H1 (cell line): ENCODE measurements around the gene DOCK9. TPM values are rescaled to one million over a fixed set of nuclear protein-coding genes. Genes with fewer than 3 reads are reported as not detected.

Experiments
- CTCF ChIA-PET: fragments of 300-600 bp; sonication (Branson Sonifier 250); formaldehyde crosslinking; loops from one replicate; lab custom pipeline; 2021; ENCODE audit not compliant: partially characterized antibody; lab: Charles Lee
- POLR2A ChIA-PET: fragments of 300-600 bp; sonication (Branson Sonifier 250); formaldehyde crosslinking; loops from one replicate; lab custom pipeline; 2021; ENCODE audit warnings: inconsistent platforms; ENCODE audit not compliant: partially characterized antibody; lab: Charles Lee
- DNase-seq, 2 experiments: peaks; one replicate each; pipeline versions ENCODE4 v3.0.0 to v3.0.0-alpha.2; 2010 to 2022; ENCODE audit warnings: low spot score in 2 of 2, low read depth in 1 of 2, mixed read lengths in 1 of 2
- FAIRE-seq: peaks from 2 replicates; lab custom pipeline; 2011; peaks lifted over from hg19 to GRCh38; lab: Jason Lieb, UNC
- H2AFZ ChIP-seq: 2 replicates; pipeline ENCODE4 v1.8.1; 2012; ENCODE audit warnings: low read length, inconsistent platforms
- H2AK5ac ChIP-seq: 2 replicates; pipeline ENCODE4 v1.6.1; 2013; ENCODE audit warnings: low read depth, low read length
- H2BK120ac ChIP-seq: replicated peaks from 2 replicates; pipeline ENCODE3; 2013; ENCODE audit warnings: low read depth, low read length, inconsistent platforms
- H2BK12ac ChIP-seq: 2 replicates; pipeline ENCODE4 v1.6.1; 2013; ENCODE audit warnings: low read depth, low read length
- H2BK15ac ChIP-seq: 2 replicates; pipeline ENCODE4 v1.6.1; 2013; ENCODE audit warnings: low read length
- H2BK20ac ChIP-seq: 2 replicates; pipeline ENCODE4 v1.6.1; 2013; ENCODE audit warnings: low read length
- H2BK5ac ChIP-seq: 2 replicates; pipeline ENCODE4 v1.6.1; 2013; ENCODE audit warnings: low read depth, low read length
- H3K14ac ChIP-seq: 2 replicates; pipeline ENCODE4 v1.6.1; 2013; ENCODE audit warnings: inconsistent platforms; ENCODE audit not compliant: insufficient read length
- H3K18ac ChIP-seq: 2 replicates; pipeline ENCODE4 v1.6.1; 2013; ENCODE audit warnings: low read length; ENCODE audit errors: extremely low read depth
- H3K23ac ChIP-seq: 2 replicates; pipeline ENCODE4 v1.6.1; 2013; ENCODE audit warnings: inconsistent platforms; ENCODE audit not compliant: insufficient read length
- H3K23me2 ChIP-seq: 2 replicates; pipeline ENCODE4 v1.6.1; 2013; ENCODE audit warnings: low read depth, low read length
- H3K27ac ChIP-seq: 2 replicates; pipeline ENCODE4 v1.6.1; 2011; ENCODE audit warnings: low read depth, low read length, inconsistent platforms
- H3K27me3 ChIP-seq, 4 experiments: replicated peaks in 1 of 4; 1 replicate in 1 of 4; 2 replicates in 3 of 4; pipeline versions ENCODE4 v1.6.1 to v1.8.1; 2011 to 2013; ENCODE audit warnings: low read length in 3 of 4, mild to moderate bottlenecking in 3 of 4, inconsistent platforms in 2 of 4, mixed read lengths in 2 of 4, moderate library complexity in 1 of 4; ENCODE audit not compliant: control insufficient read depth in 3 of 4, insufficient read depth in 3 of 4; ENCODE audit errors: extremely low read depth in 1 of 4
- H3K36me3 ChIP-seq, 4 experiments: 2 replicates each; pipeline versions ENCODE4 v1.6.1 to v1.8.1; 2011 to 2013; ENCODE audit warnings: mild to moderate bottlenecking in 4 of 4, low read length in 3 of 4, moderate library complexity in 2 of 4, control low read depth in 1 of 4, inconsistent platforms in 1 of 4; ENCODE audit not compliant: insufficient read depth in 4 of 4, control insufficient read depth in 2 of 4
- H3K4ac ChIP-seq: replicated peaks from 2 replicates; pipeline ENCODE3; 2013; ENCODE audit warnings: low read length, low read depth, mixed read lengths, inconsistent platforms; ENCODE audit not compliant: insufficient read length
- H3K4me1 ChIP-seq, 4 experiments: replicated peaks in 1 of 4; 1 replicate in 1 of 4; 2 replicates in 3 of 4; pipeline versions ENCODE4 v1.6.1 to v1.8.1; 2011 to 2013; ENCODE audit warnings: low read length in 3 of 4, inconsistent platforms in 2 of 4, mixed read lengths in 1 of 4; ENCODE audit not compliant: insufficient read depth in 4 of 4, control insufficient read depth in 3 of 4
- H3K4me2 ChIP-seq, 2 experiments: 2 replicates each; pipeline versions ENCODE4 v1.6.1 to v1.8.1; 2011 to 2013; ENCODE audit warnings: low read depth in 2 of 2, low read length in 2 of 2, control low read depth in 1 of 2, inconsistent platforms in 1 of 2, mild to moderate bottlenecking in 1 of 2; ENCODE audit not compliant: insufficient read depth in 1 of 2
- H3K4me3 ChIP-seq, 4 experiments: fragments of 200-600, 300-600 bp in 1 of 4; sonication (generic), shearing (Covaris generic), sonication (Bioruptor Twin) in 1 of 4; 2 replicates each; pipeline versions ENCODE4 v1.5.1 to v1.8.1; 2011 to 2016; ENCODE audit warnings: low read length in 4 of 4, low read depth in 3 of 4, control low read depth in 2 of 4, inconsistent platforms in 2 of 4, mild to moderate bottlenecking in 2 of 4, mixed read lengths in 1 of 4, moderate library complexity in 1 of 4; ENCODE audit not compliant: insufficient read depth in 2 of 4; ENCODE audit errors: extremely low read depth in 1 of 4
- H3K56ac ChIP-seq: replicated peaks from 2 replicates; pipeline ENCODE3; 2013; ENCODE audit warnings: low read depth, mild to moderate bottlenecking, mixed read lengths, low read length, inconsistent platforms; ENCODE audit not compliant: insufficient read length
- H3K79me1 ChIP-seq: 2 replicates; pipeline ENCODE4 v1.6.1; 2013; ENCODE audit warnings: low read depth, low read length, control low read depth
- H3K79me2 ChIP-seq, 2 experiments: 2 replicates each; pipeline versions ENCODE4 v1.6.1 to v1.8.1; 2012 to 2013; ENCODE audit warnings: low read length in 2 of 2, mild to moderate bottlenecking in 2 of 2, inconsistent platforms in 1 of 2; ENCODE audit not compliant: insufficient read depth in 2 of 2, control insufficient read depth in 1 of 2
- H3K9ac ChIP-seq, 4 experiments: replicated peaks in 1 of 4; 1 replicate in 1 of 4; 2 replicates in 3 of 4; pipeline versions ENCODE4 v1.6.1 to v1.8.1; 2011 to 2013; ENCODE audit warnings: low read depth in 3 of 4, low read length in 3 of 4, control low read depth in 2 of 4, mild to moderate bottlenecking in 2 of 4, moderate library complexity in 2 of 4, inconsistent platforms in 1 of 4; ENCODE audit errors: extremely low read depth in 1 of 4
- H3K9me3 ChIP-seq, 2 experiments: 2 replicates each; pipeline versions ENCODE4 v1.6.1 to v1.8.1; 2012 to 2013; ENCODE audit warnings: mild to moderate bottlenecking in 2 of 2, moderate library complexity in 2 of 2, control low read depth in 1 of 2, inconsistent platforms in 1 of 2, low read depth in 1 of 2, low read length in 1 of 2, mixed read lengths in 1 of 2; ENCODE audit not compliant: insufficient read depth in 2 of 2
- H4K20me1 ChIP-seq, 2 experiments: replicated peaks in 1 of 2; 2 replicates each; pipeline versions ENCODE3 to v1.8.1; 2011 to 2013; ENCODE audit warnings: inconsistent platforms in 2 of 2, low read length in 2 of 2, mild to moderate bottlenecking in 1 of 2; ENCODE audit not compliant: insufficient read depth in 2 of 2, control insufficient read depth in 1 of 2
- H4K5ac ChIP-seq: 2 replicates; pipeline ENCODE4 v1.6.1; 2013; ENCODE audit warnings: low read length, low read depth, mixed read lengths, inconsistent platforms; ENCODE audit not compliant: insufficient read length
- H4K8ac ChIP-seq: 2 replicates; pipeline ENCODE4 v1.8.0; 2013; ENCODE audit warnings: mild to moderate bottlenecking, moderate library complexity, low read length, inconsistent platforms; ENCODE audit not compliant: insufficient read depth; ENCODE audit errors: extremely low read depth
- H4K91ac ChIP-seq: replicated peaks from 2 replicates; pipeline ENCODE3; 2013; ENCODE audit warnings: low read length, mixed read lengths, inconsistent platforms; ENCODE audit not compliant: insufficient read length
- BACH1 ChIP-seq: IDR thresholded peaks from 2 replicates; pipeline ENCODE4 v1.6.1; 2012; ENCODE audit warnings: low read length, improper control_type of control experiment
- KDM4A ChIP-seq: IDR thresholded peaks from one replicate; pipeline ENCODE4 v1.7.1; 2012; ENCODE audit warnings: low read depth, mild to moderate bottlenecking, moderate library complexity, low read length, inconsistent platforms; ENCODE audit not compliant: severe bottlenecking
- RAD21 ChIP-seq, 2 experiments: IDR thresholded peaks in 1 of 2; conservative IDR thresholded peaks in 1 of 2; 2 replicates each; pipeline ENCODE4 v1.6.1; 2011; ENCODE audit warnings: low read depth in 2 of 2, low read length in 2 of 2, improper control_type of control experiment in 1 of 2, inconsistent platforms in 1 of 2, mild to moderate bottlenecking in 1 of 2, moderate library complexity in 1 of 2
- WGBS, 2 experiments: shearing (Covaris generic) in 1 of 2; methylation state at CpG; one replicate each; pipeline versions ENCODE4 v1.1.6 to v1.1.7; 2013 to 2015; ENCODE audit warnings: low lambda C conversion rate in 2 of 2, mixed read lengths in 2 of 2, inconsistent platforms in 1 of 2, low coverage in 1 of 2, missing lambda C conversion rate in 1 of 2; ENCODE audit not compliant: insufficient replicate concordance in 2 of 2, insufficient coverage in 1 of 2, insufficient read length in 1 of 2; ENCODE audit errors: extremely low coverage in 1 of 2, missing lambda C conversion rate in 1 of 2; 5-methylcytosine and 5-hydroxymethylcytosine counted together
- polyA plus RNA-seq, 7 experiments: library from polyadenylated mRNA; depleted of rRNA in 3 of 7; stranded (reverse) in 5 of 7; unstranded in 2 of 7; fragments of >200 nt in 5 of 7; fragments of 200-250 nt in 2 of 7; gene quantifications; 1 replicate in 5 of 7; 2 replicates in 1 of 7; 4 replicates in 1 of 7; pipeline versions ENCODE4 v1.2.1 to v1.2.3, GENCODE V29; 2011 to 2013; ENCODE audit warnings: missing spikeins in 2 of 7, mixed read lengths in 2 of 7
- total RNA-seq: library from RNA; stranded (reverse); fragmentation: NEBNext Ultra II Directional; extraction: Animal tissue kit (Norgen Biotek cat#: 25700); gene quantifications from 2 replicates; pipeline ENCODE4 v1.2.1, GENCODE V29; 2021
- TF ChIP-seq, protein P1 (sequence below), 3 experiments: IDR thresholded peaks; 1 replicate in 2 of 3; 2 replicates in 1 of 3; pipeline versions ENCODE4 v1.5.1 to v1.6.1; 2011; ENCODE audit warnings: low read length in 3 of 3, mild to moderate bottlenecking in 3 of 3, inconsistent platforms in 2 of 3, low read depth in 1 of 3, moderate library complexity in 1 of 3; ENCODE audit not compliant: insufficient read depth in 1 of 3; ENCODE audit errors: control extremely low read depth in 1 of 3

DOCK9 gene
- total and polyA plus RNA-seq, 2 of the 8 experiments (the other 6 are each of a cell fraction or from before 2014, with no cell fraction given), result 21.6 to 31.5 TPM

DNA sequence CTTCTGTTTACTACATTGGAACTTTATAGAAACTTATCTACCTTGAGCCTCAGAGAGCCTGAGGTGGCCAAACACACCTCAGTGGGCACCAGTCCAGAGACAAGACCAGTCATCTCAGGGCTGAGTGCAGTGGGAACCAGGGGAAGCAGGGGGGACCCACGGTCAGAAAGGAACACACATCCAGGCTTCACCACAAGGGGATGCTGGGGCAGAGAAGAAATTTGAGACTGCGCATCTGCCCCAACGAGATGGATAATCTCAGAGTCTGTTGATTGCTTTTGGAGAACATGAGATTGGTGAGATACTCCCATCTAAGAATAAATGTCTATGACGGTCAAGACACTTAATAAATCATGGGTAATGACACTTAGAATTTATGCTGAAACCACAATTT is 98.7 kb downstream of the DOCK9 start:
- no peak overlapping the region for H2BK15ac ChIP-seq
- no peak overlapping the region for H4K5ac ChIP-seq
- H3K14ac ChIP-seq, result no peak overlapping the region
- H3K36me3 ChIP-seq, result peaks cover 0 to 4% (median 2%) of the 10 kb centered on the region in 4 experiments; a peak in 2 of 8 replicates
- H3K23ac ChIP-seq, result no peak overlapping the region
- H2AK5ac ChIP-seq, result no peak overlapping the region
- no peaks in the 10 kb centered on the region for H4K20me1 ChIP-seq
- H2BK20ac ChIP-seq, result no peak overlapping the region
- no peak for TF ChIP-seq KDM4A
- TF ChIP-seq, protein P1, sequence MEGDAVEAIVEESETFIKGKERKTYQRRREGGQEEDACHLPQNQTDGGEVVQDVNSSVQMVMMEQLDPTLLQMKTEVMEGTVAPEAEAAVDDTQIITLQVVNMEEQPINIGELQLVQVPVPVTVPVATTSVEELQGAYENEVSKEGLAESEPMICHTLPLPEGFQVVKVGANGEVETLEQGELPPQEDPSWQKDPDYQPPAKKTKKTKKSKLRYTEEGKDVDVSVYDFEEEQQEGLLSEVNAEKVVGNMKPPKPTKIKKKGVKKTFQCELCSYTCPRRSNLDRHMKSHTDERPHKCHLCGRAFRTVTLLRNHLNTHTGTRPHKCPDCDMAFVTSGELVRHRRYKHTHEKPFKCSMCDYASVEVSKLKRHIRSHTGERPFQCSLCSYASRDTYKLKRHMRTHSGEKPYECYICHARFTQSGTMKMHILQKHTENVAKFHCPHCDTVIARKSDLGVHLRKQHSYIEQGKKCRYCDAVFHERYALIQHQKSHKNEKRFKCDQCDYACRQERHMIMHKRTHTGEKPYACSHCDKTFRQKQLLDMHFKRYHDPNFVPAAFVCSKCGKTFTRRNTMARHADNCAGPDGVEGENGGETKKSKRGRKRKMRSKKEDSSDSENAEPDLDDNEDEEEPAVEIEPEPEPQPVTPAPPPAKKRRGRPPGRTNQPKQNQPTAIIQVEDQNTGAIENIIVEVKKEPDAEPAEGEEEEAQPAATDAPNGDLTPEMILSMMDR (IDR thresholded peaks at IDR 0.05; ENCODE audit: control extremely low read depth in 1 of 3, insufficient read depth in 1 of 3, low read depth in 1 of 3, low read length in 3 of 3), result peak in 2 of 3 experiments; percentile 12 to 36; a peak in 2 of 4 replicates
- peak; percentile 18 to 36; a peak in 2 of 4 replicates for TF ChIP-seq RAD21 (IDR thresholded peaks at IDR 0.05 in 1 of 2, conservative IDR thresholded peaks at IDR 0.05 in 1 of 2; ENCODE audit: low read depth in 2 of 2, low read length in 2 of 2)
- no peak for TF ChIP-seq BACH1
- H2AFZ ChIP-seq, result no peak overlapping the region
- H3K27ac ChIP-seq, result no peak overlapping the region
- CTCF ChIA-PET, result interaction anchor here (0.7 to 10.1 kb wide), 9 partner anchors 11 to 157 kb away, joined by 3 to 71 read pairs (median 3); partner anchors contain the start of gene DOCK9
- POLR2A ChIA-PET, result interaction anchor here (1.3 kb wide), 1 partner anchor 11 kb away, joined by 3 read pairs; no protein-coding TSS in a partner anchor
- no peak overlapping the region for H4K91ac ChIP-seq
- 82% methylated on average over 4 of the region's 4 CpGs; no CpG with 5 or more reads in 1 of the 2 experiments for WGBS, 2 experiments
- H4K8ac ChIP-seq, result no peak overlapping the region
- H3K4me3 ChIP-seq, result no peak overlapping the region
- no peak overlapping the region for H3K56ac ChIP-seq
- no peaks in the 10 kb centered on the region for H3K79me1 ChIP-seq
- no peak overlapping the region for H3K9ac ChIP-seq
- FAIRE-seq (no peak), DNase-seq (no peak)
- H3K4ac ChIP-seq, result no peak overlapping the region
- H2BK5ac ChIP-seq, result no peak overlapping the region
- H3K4me1 ChIP-seq, result peaks cover 2 to 14% (median 13%) of the 10 kb centered on the region in 4 experiments; a peak in 5 of 7 replicates
- no peaks in the 10 kb centered on the region for H3K9me3 ChIP-seq
- H3K23me2 ChIP-seq, result no peaks in the 10 kb centered on the region
- no peak overlapping the region for H2BK120ac ChIP-seq
- H3K27me3 ChIP-seq, result no peaks in the 10 kb centered on the region
- no peak overlapping the region for H3K4me2 ChIP-seq
- H2BK12ac ChIP-seq, result no peak overlapping the region; the same call in 1 of the 2 replicates
- no peak overlapping the region for H3K18ac ChIP-seq
- H3K79me2 ChIP-seq, result no peaks in the 10 kb centered on the region
